CD4-positive, alpha-beta T cell (primary cell): ENCODE measurements around the gene SLC29A1. TPM values are rescaled to one million over a fixed set of nuclear protein-coding genes. Genes with fewer than 3 reads are reported as not detected.

ENCODE experiments used
- ATAC-seq: fragments of 200-7000 bp; cut with Tn5 transposase; one replicate; pipeline ENCODE4 v1.10.0; 2022; ENCODE audit warnings: mild to moderate bottlenecking; ENCODE audit not compliant: poor library complexity
- CTCF ChIA-PET: fragments of 350-600 bp; sonication (Branson Sonifier 250); formaldehyde crosslinking; loops from one replicate; lab custom pipeline; 2021; ENCODE audit warnings: antibody characterized with exemption, inconsistent platforms; lab: Charles Lee
- POLR2A ChIA-PET: fragments of 350-600 bp; sonication (Branson Sonifier 250); formaldehyde crosslinking; loops from one replicate; lab custom pipeline; 2021; ENCODE audit warnings: antibody characterized with exemption, inconsistent platforms; lab: Charles Lee
- DNase-seq, 14 experiments: peaks; one replicate each; pipeline ENCODE4 v3.0.0-alpha.2; 2013 to 2020; ENCODE audit warnings: mixed read lengths in 2 of 14
- H3K27ac ChIP-seq, 2 donors: one replicate each; pipeline versions ENCODE4 v1.5.1 to v1.7.0; 2013; ENCODE audit warnings: low read length in 2 of 2, low read depth in 1 of 2, mild to moderate bottlenecking in 1 of 2
- H3K27me3 ChIP-seq, 2 experiments: 1 replicate in 1 of 2; 2 replicates in 1 of 2; pipeline versions ENCODE4 v1.6.1 to v1.7.0; 2013; ENCODE audit warnings: low read length in 2 of 2, control low read depth in 1 of 2, mild to moderate bottlenecking in 1 of 2, moderate library complexity in 1 of 2; ENCODE audit not compliant: insufficient read depth in 2 of 2, control insufficient read depth in 1 of 2
- H3K36me3 ChIP-seq: one replicate; pipeline ENCODE4 v1.6.1; 2013; ENCODE audit warnings: low read length, control low read depth; ENCODE audit not compliant: insufficient read depth
- H3K4me1 ChIP-seq: one replicate; pipeline ENCODE4 v1.6.1; 2013; ENCODE audit warnings: low read length, control low read depth; ENCODE audit not compliant: insufficient read depth
- H3K4me3 ChIP-seq: one replicate; pipeline ENCODE4 v1.5.1; 2013; ENCODE audit warnings: mild to moderate bottlenecking, low read length, moderate library complexity
- H3K9me3 ChIP-seq, 2 experiments: 1 replicate in 1 of 2; 2 replicates in 1 of 2; pipeline versions ENCODE4 v1.6.1 to v1.7.0; 2013; ENCODE audit warnings: low read length in 2 of 2, mild to moderate bottlenecking in 2 of 2, control low read depth in 1 of 2, moderate library complexity in 1 of 2; ENCODE audit not compliant: control insufficient read depth in 1 of 2, insufficient read depth in 1 of 2
- H3K27ac Mint-ChIP-seq: one replicate; pipeline ENCODE4 v1.8.0; 2020; ENCODE audit warnings: mixed read lengths
- H3K27me3 Mint-ChIP-seq: one replicate; pipeline ENCODE4 v1.8.0; 2021; ENCODE audit warnings: mixed read lengths
- H3K36me3 Mint-ChIP-seq: one replicate; pipeline ENCODE4 v1.8.0; 2021; ENCODE audit warnings: low read depth, mixed read lengths
- H3K4me1 Mint-ChIP-seq: one replicate; pipeline ENCODE4 v1.8.0; 2021; ENCODE audit warnings: low read depth, mixed read lengths
- H3K4me3 Mint-ChIP-seq: one replicate; pipeline ENCODE4 v1.8.0; 2020; ENCODE audit warnings: mild to moderate bottlenecking, mixed read lengths
- H3K9me3 Mint-ChIP-seq: one replicate; pipeline ENCODE4 v1.8.0; 2020; ENCODE audit warnings: mixed read lengths
- CTCF ChIP-seq: fragments of 200-600 bp; IDR thresholded peaks from one replicate; pipeline ENCODE4 v1.8.0; 2022; ENCODE audit warnings: antibody characterized with exemption, mild to moderate bottlenecking
- intact Hi-C, 2 experiments: fragments of 100-400 bp; cut with DNase I in 1 of 2; cut with micrococcal nuclease in 1 of 2; formaldehyde crosslinking; loops; one replicate each; pipeline versions ENCODE4 v1.15.1 to v1.9.0; 2023 to 2025; cut with DNase I, micrococcal nuclease
- total RNA-seq, 174 experiments: library from RNA in 2 of 174; stranded (reverse) in 2 of 174; gene quantifications; one replicate each; pipeline ENCODE4 v1.2.3 and lab custom pipeline; 2021 to 2026

SLC29A1 gene
- total RNA-seq, 2 experiments from 2014 or later: 0.67 to 1.3 TPM

DNA sequence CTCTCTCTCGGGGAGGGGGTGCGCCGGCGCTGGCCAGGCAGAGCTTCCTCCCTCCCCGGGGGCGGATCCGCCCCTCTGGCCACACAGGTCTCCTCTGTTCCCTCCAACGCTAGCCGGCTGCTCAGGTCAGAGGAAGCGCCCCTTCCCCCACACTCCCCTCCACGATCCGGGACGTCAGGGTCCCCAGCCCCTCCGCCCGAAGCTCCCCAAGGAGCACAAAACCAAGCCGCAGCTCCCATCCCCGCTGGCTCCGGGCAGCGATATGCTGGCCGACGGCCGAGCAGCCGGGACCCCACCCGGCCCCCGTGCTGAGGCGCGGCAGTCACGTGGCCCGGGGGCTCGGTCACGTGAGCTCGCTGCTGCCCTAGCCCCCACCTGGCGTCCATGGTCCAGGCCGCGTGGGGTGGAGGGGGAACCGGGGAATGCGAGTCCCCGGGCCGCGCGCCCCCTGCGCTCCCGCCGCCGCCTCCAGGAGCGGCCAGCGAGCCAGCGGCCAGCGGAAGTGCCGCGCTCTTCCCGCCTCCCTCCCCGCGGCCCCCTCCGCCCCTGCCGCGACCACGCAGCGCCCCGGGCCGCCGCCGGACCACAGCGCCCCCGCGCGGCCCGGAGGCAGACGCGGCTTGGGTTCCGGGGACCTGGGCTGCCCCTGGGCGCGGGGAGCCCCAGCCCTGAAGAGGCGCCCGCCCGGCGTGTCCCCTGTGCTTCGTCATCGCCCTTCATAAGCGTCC lies 33.8 kb downstream of the SLC29A1 start, which contains the start of gene SLC35B2:
Gene SLC35B2, minus strand, starts transcription at position 504 of the 728 bp plus-strand sequence. Its CDS starts 118 bp downstream, at position 386.
- peak within 1 kb of the TSS; percentile 63 to 76 for H3K27ac ChIP-seq
- H3K27me3 ChIP-seq: no peaks in the 10 kb centered on the region
- DNase-seq (peak in 13 of 14 experiments; percentile 33 to 89 (median 56)), ATAC-seq (peak; percentile 84)
- ChIA-PET CTCF (interaction anchor here (0.8 to 2.6 kb wide), 16 partner anchors 7 to 569 kb away, joined by 3 to 12 read pairs (median 3); partner anchors contain the start of genes AARS2, HSP90AB1 and SLC29A1), POLR2A (interaction anchor here (0.8 to 4.0 kb wide), 10 partner anchors 7 to 1082 kb away, joined by 3 to 135 read pairs (median 4); partner anchors contain the start of genes AARS2, HSP90AB1 and SLC29A1)
- peaks cover 66% of the 10 kb centered on the region for H3K36me3 Mint-ChIP-seq
- no peaks in the 10 kb centered on the region for H3K9me3 ChIP-seq
- TF ChIP-seq CTCF: peak; percentile 29
- peak within 1 kb of the TSS; percentile 95 for H3K4me3 ChIP-seq
- peaks cover 57% of the 10 kb centered on the region for H3K4me1 Mint-ChIP-seq
- peak within 1 kb of the TSS; percentile 78 for H3K27ac Mint-ChIP-seq
- peak within 1 kb of the TSS; percentile 90 for H3K4me3 Mint-ChIP-seq
- peaks cover 52% of the 10 kb centered on the region for H3K4me1 ChIP-seq
- no peaks in the 10 kb centered on the region for H3K27me3 Mint-ChIP-seq
- peaks cover 73% of the 10 kb centered on the region for H3K36me3 ChIP-seq
- no peaks in the 10 kb centered on the region for H3K9me3 Mint-ChIP-seq
- intact Hi-C loops: loop anchor here (1.0 to 5.0 kb wide), 4 partner anchors 10 to 130 kb away; partner anchors contain the start of genes SLC29A1 (in 2 of the 2), HSP90AB1 (in 1 of the 2), MRPL14 (in 1 of the 2) and TMEM63B (in 1 of the 2)

GRCh38 chr6:44257753-44258324 lies 34.4 kb downstream of the SLC29A1 start:
- H3K27me3 ChIP-seq: no peaks in the 10 kb centered on the region
- ChIA-PET POLR2A (interaction anchor here (1.0 to 4.0 kb wide), 4 partner anchors 11 to 38 kb away, joined by 3 to 135 read pairs (median 10); partner anchors contain the start of genes HSP90AB1 and SLC29A1), CTCF (interaction anchor here (1.0 to 2.4 kb wide), 6 partner anchors 11 to 55 kb away, joined by 3 to 12 read pairs (median 4); partner anchors contain the start of genes AARS2, HSP90AB1 and SLC29A1)
- Mint-ChIP-seq H3K27ac (peak overlapping the region; percentile 78), H3K4me1 (peaks cover 60% of the 10 kb centered on the region), H3K9me3 (no peaks in the 10 kb centered on the region), H3K27me3 (no peaks in the 10 kb centered on the region), H3K36me3 (peaks cover 62% of the 10 kb centered on the region), H3K4me3 (peak overlapping the region; percentile 90)
- H3K27ac ChIP-seq: peak overlapping the region; percentile 38 to 61
- H3K9me3 ChIP-seq: no peaks in the 10 kb centered on the region
- intact Hi-C loops: loop anchor here (1.0 to 5.0 kb wide), 4 partner anchors 11 to 131 kb away; partner anchors contain the start of genes SLC29A1 (in 2 of the 2), HSP90AB1 (in 1 of the 2), MRPL14 (in 1 of the 2) and TMEM63B (in 1 of the 2)
- H3K4me1 ChIP-seq: peaks cover 58% of the 10 kb centered on the region
- ATAC-seq (no peak), DNase-seq (no peak)
- peak overlapping the region; percentile 33 for H3K4me3 ChIP-seq
- H3K36me3 ChIP-seq: peaks cover 70% of the 10 kb centered on the region
- TF ChIP-seq CTCF: peak; percentile 4

DNA sequence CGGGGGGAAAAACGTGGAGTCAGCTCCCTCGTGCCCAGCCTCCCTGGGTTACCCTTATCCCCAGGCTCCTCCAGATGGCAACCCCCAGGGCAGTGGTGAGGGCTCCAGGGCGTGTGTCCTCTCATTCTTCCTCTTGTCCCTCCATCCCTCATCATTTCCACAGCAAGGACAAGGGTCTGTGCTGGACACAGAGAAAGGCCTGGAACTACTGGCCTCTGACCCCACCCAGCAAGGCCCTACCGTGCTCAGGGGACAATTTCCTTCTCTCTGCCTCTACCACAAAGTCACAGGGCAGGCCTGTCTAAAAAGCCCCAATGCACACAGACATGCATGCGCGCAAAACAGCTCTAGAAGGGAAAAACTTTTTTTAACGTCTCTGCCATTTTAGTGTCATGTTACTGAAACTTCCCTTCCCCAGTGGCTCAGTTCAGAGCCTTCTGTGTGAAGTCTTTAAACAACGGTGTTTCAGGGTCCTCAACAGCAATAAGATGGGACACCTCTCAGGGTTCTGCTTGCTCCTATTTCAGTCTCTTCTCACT lies 35.0 kb downstream of the SLC29A1 start:
- ChIA-PET CTCF (interaction anchor here (1.1 kb wide), 1 partner anchor 55 kb away, joined by 4 read pairs; the partner anchor contains the start of gene AARS2), POLR2A (interaction anchor here (1.0 to 2.9 kb wide), 2 partner anchors 11 to 35 kb away, joined by 7 to 12 read pairs; partner anchors contain the start of genes HSP90AB1 and SLC29A1)
- Histone ChIP-seq H3K27ac (peak overlapping the region in 1 of 2 donors; percentile 38), H3K4me3 (no peak overlapping the region), H3K9me3 (no peaks in the 10 kb centered on the region), H3K27me3 (no peaks in the 10 kb centered on the region), H3K36me3 (peaks cover 65% of the 10 kb centered on the region), H3K4me1 (peaks cover 60% of the 10 kb centered on the region)
- Mint-ChIP-seq H3K36me3 (peaks cover 62% of the 10 kb centered on the region), H3K27me3 (no peaks in the 10 kb centered on the region), H3K27ac (peak overlapping the region; percentile 78), H3K4me1 (peaks cover 60% of the 10 kb centered on the region), H3K4me3 (peak overlapping the region; percentile 90), H3K9me3 (no peaks in the 10 kb centered on the region)
- ATAC-seq (no peak), DNase-seq (no peak)
- no peak for TF ChIP-seq CTCF
- intact Hi-C loops: loop anchor here (5.0 kb wide), 3 partner anchors 36 to 131 kb away; partner anchors contain the start of genes SLC29A1 (in 2 of the 2), MRPL14 (in 1 of the 2) and TMEM63B (in 1 of the 2)
